K562 (cell line): ENCODE data around the gene MOB1A. TPM values are rescaled to one million over a fixed set of nuclear protein-coding genes. Genes with fewer than 3 reads are reported as not detected.
"Not testable (repeated sequence)": the region's sequence is repeated elsewhere in the genome, so short reads cannot be mapped to it uniquely, and the experiment has no call there.

Source experiments
- ATAC-seq: fragments of 200-7000 bp; cut with Tn5 transposase; 3 replicates; pipeline ENCODE4 v1.9.1; 2020; ENCODE audit warnings: moderate library complexity
- BruUV-seq: library from RNA; stranded (reverse); fragments of 400-500 nt; replicated peaks from 2 replicates; lab custom pipeline; 2021; lab: Mats Ljungman, UMichigan
- CTCF ChIA-PET: fragments of 300-600 bp; formaldehyde crosslinking; extraction: SDS; loops from one replicate; lab custom pipeline; 2021; ENCODE audit warnings: low intra/inter-chr PET ratio; lab: Yijun Ruan, JAX
- POLR2A ChIA-PET: fragments of 300-600, 350-650 bp; sonication (Branson Sonifier 250); formaldehyde crosslinking; extraction: SDS; loops from one replicate; lab custom pipeline; 2021; ENCODE audit warnings: antibody characterized with exemption, inconsistent platforms; lab: Yijun Ruan, JAX
- DNase-seq, 4 experiments: peaks; one replicate each; pipeline versions ENCODE4 v3.0.0 to v3.0.0-alpha.2; 2011 to 2018; ENCODE audit warnings: low spot score in 3 of 4, mixed read lengths in 3 of 4; ENCODE audit errors: extremely low read depth in 1 of 4
- FAIRE-seq: peaks from 2 replicates; lab custom pipeline; 2011; peaks lifted over from hg19 to GRCh38; lab: Jason Lieb, UNC
- H2AFZ ChIP-seq: 2 replicates; pipeline ENCODE4 v1.6.0; 2011; ENCODE audit warnings: low read depth, low read length, control low read depth, inconsistent platforms
- H3K27ac ChIP-seq: fragments of 200-600 bp; 3 replicates; pipeline ENCODE4 v1.8.0; 2011; ENCODE audit warnings: low read depth, mild to moderate bottlenecking, control low read depth, inconsistent platforms, low read length, moderate library complexity, mixed read lengths; ENCODE audit errors: extremely low read depth
- H3K27me3 ChIP-seq, 2 experiments: fragments of 300-600 bp in 1 of 2; 2 replicates in 1 of 2; 3 replicates in 1 of 2; pipeline versions ENCODE4 v1.6.0 to v1.8.0; 2011; ENCODE audit warnings: inconsistent platforms in 2 of 2, low read length in 2 of 2, mild to moderate bottlenecking in 1 of 2, mixed read lengths in 1 of 2, moderate library complexity in 1 of 2; ENCODE audit not compliant: control insufficient read depth in 2 of 2, insufficient read depth in 2 of 2
- H3K36me3 ChIP-seq: fragments of 300-600 bp; 3 replicates; pipeline ENCODE4 v1.8.0; 2011; ENCODE audit warnings: mild to moderate bottlenecking, low read length, inconsistent platforms; ENCODE audit not compliant: control insufficient read depth, insufficient read depth
- H3K4me1 ChIP-seq, 2 experiments: fragments of 200-600 bp in 1 of 2; replicated peaks in 1 of 2; 2 replicates in 1 of 2; 3 replicates in 1 of 2; pipeline versions ENCODE4 v1.5.1 to v1.8.0; 2011; ENCODE audit warnings: inconsistent platforms in 2 of 2, low read length in 2 of 2, mild to moderate bottlenecking in 1 of 2, mixed read lengths in 1 of 2, moderate library complexity in 1 of 2; ENCODE audit not compliant: control insufficient read depth in 2 of 2, insufficient read depth in 2 of 2
- H3K4me2 ChIP-seq: 2 replicates; pipeline ENCODE4 v1.6.1; 2011; ENCODE audit warnings: low read length, control low read depth, inconsistent platforms, mixed read lengths; ENCODE audit not compliant: insufficient read depth
- H3K4me3 ChIP-seq: fragments of 200-600 bp; sonication (generic), shearing (Covaris generic); 2 replicates; pipeline ENCODE4 v1.5.1; 2016; ENCODE audit warnings: control low read depth, inconsistent platforms
- H3K79me2 ChIP-seq: fragments of 200-600 bp; 3 replicates; pipeline ENCODE4 v1.8.0; 2011; ENCODE audit warnings: low read length, inconsistent platforms; ENCODE audit not compliant: control insufficient read depth, insufficient read depth
- H3K9ac ChIP-seq, 2 experiments: 2 replicates each; pipeline versions ENCODE4 v1.6.0 to v1.6.1; 2011; ENCODE audit warnings: low read depth in 2 of 2, low read length in 2 of 2, control low read depth in 1 of 2, inconsistent platforms in 1 of 2, mild to moderate bottlenecking in 1 of 2, mixed read lengths in 1 of 2; ENCODE audit not compliant: insufficient read depth in 1 of 2
- H3K9me1 ChIP-seq: one replicate; pipeline ENCODE4 v1.6.0; 2011; ENCODE audit warnings: inconsistent platforms, mild to moderate bottlenecking, low read length, moderate library complexity; ENCODE audit not compliant: control insufficient read depth, insufficient read depth
- H3K9me3 ChIP-seq: replicated peaks from 2 replicates; pipeline ENCODE4 v1.5.1; 2011; ENCODE audit warnings: low read depth, low read length, inconsistent platforms; ENCODE audit not compliant: control insufficient read depth, insufficient read depth
- H4K20me1 ChIP-seq: replicated peaks from 2 replicates; pipeline ENCODE4 v1.6.1; 2011; ENCODE audit warnings: low read length, inconsistent platforms, mixed read lengths; ENCODE audit not compliant: control insufficient read depth, insufficient read depth
- HDGF ChIP-seq: fragments of 450-650 bp; IDR thresholded peaks from 2 replicates; pipeline ENCODE4 v1.6.1; 2016
- ZNF134 ChIP-seq: fragments of 250-450 bp; sonication (Bioruptor Pico); conservative IDR thresholded peaks from 2 replicates; pipeline ENCODE4 v1.4.0; 2020
- ZZZ3 ChIP-seq: fragments of 450-650 bp; IDR thresholded peaks from 2 replicates; pipeline ENCODE4 v1.6.1; 2016; ENCODE audit warnings: antibody characterized with exemption, mild to moderate bottlenecking, moderate library complexity
- WGBS: fragments of 100-300 bp; shearing (Covaris generic); methylation state at CpG from one replicate; pipeline ENCODE4 v1.1.6; 2016; ENCODE audit warnings: low coverage, mixed read lengths; ENCODE audit not compliant: insufficient coverage; ENCODE audit errors: missing lambda C conversion rate; 5-methylcytosine and 5-hydroxymethylcytosine counted together
- in situ Hi-C: fragments of 300-500 bp; cut with MboI; formaldehyde crosslinking; loops from 4 replicates; pipeline ENCODE4 v1.15.0; 2018; ENCODE audit warnings: inconsistent platforms, mixed read lengths
- intact Hi-C: fragments of 100-400 bp; cut with micrococcal nuclease; formaldehyde crosslinking; loops from 2 replicates; pipeline ENCODE4 v1.14.2; 2022
- polyA plus RNA-seq, 8 experiments: library from polyadenylated mRNA; depleted of rRNA in 4 of 8; stranded (reverse) in 5 of 8; unstranded in 3 of 8; fragments of >200 nt; fragmentation: Nextera tagmentation in 2 of 8; fragmentation: Illumina TruSeq in 1 of 8; extraction: Ambion mirVana in 2 of 8; extraction: Trizol in 1 of 8; gene quantifications; 2 replicates each; pipeline versions ENCODE4 v1.2.1 to v1.2.3, GENCODE V29; 2011 to 2014; ENCODE audit warnings: inconsistent platforms in 1 of 8, missing spikeins in 1 of 8
- total RNA-seq, 7 experiments: library from RNA; depleted of rRNA in 6 of 7; stranded (reverse); fragments of >200 nt in 6 of 7; fragmentation: Illumina TruSeq in 2 of 7; extraction: Trizol in 2 of 7; gene quantifications; 2 replicates each; pipeline versions ENCODE4 v1.2.1 to v1.2.3, GENCODE V29; 2011 to 2021; ENCODE audit warnings: low replicate concordance in 1 of 7

MOB1A gene
- total and polyA plus RNA-seq, 9 of the 15 experiments (the other 6 are each of a cell fraction or from before 2014, with no cell fraction given), result 24.8 to 100 (median 60.2) TPM

DNA sequence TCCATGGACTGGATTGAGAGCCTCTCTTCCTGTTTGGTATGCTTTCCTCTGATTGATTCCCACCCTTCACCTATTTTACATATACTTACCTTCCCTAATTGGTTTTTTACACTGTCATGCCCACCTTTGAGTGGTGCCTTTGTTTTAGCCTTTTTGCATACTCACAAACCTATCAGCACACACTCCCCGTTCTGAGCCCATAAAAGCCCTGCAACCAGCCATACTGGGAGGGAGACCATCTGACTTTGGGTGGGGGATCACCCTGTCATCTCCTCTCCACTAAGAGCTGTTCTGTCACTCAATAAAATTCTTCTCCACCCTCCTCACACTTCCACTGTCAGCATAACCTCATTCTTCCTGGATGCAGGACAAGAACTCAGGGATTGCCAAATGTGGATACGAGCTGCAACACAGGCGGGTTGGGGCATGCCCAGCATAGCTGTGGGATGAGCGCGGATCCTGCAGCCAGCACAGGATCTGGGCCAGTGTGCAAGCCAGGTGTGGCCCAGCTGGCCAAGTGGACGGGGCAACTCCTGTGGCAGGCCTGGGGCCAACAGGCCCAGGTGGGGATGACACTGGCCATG lies 9.4 kb upstream of the MOB1A start:
- BruUV-seq, result no TSS peak
- peak overlapping the region; percentile 64; the same call in 1 of the 2 replicates for H2AFZ ChIP-seq
- H3K27ac ChIP-seq, result peak overlapping the region; percentile 19; the same call in 1 of the 3 replicates
- WGBS, result 76% methylated on average over 4 of the region's 6 CpGs
- ChIA-PET CTCF (no interaction called here), POLR2A (interaction anchor here (0.9 to 4.8 kb wide), 4 partner anchors 9 to 16 kb away, joined by 3 to 38 read pairs (median 5); partner anchors contain the start of genes MOB1A and MTHFD2)
- peak overlapping the region in 1 of 2 experiments; percentile 63; a peak in 2 of 4 replicates for H3K9ac ChIP-seq
- intact Hi-C loops (no loop called here), in situ Hi-C loops (no loop called here)
- no peak for DNase-seq
- H3K9me1 ChIP-seq, result no peaks in the 10 kb centered on the region
- H3K4me1 ChIP-seq, result peaks cover 11 to 16% of the 10 kb centered on the region in 2 experiments; a peak in 4 of 5 replicates
- no peak for FAIRE-seq
- no peaks in the 10 kb centered on the region for H4K20me1 ChIP-seq
- H3K27me3 ChIP-seq, result no peaks in the 10 kb centered on the region
- TF ChIP-seq ZNF134 (no peak), ZZZ3 (no peak), HDGF (peak; percentile 38; the same call in 1 of the 2 replicates)
- ATAC-seq, result no peak
- H3K9me3 ChIP-seq, result no peaks in the 10 kb centered on the region
- H3K4me2 ChIP-seq, result no peak overlapping the region
- no peak overlapping the region for H3K4me3 ChIP-seq
- H3K36me3 ChIP-seq, result no peaks in the 10 kb centered on the region
- H3K79me2 ChIP-seq, result no peaks in the 10 kb centered on the region

DNA sequence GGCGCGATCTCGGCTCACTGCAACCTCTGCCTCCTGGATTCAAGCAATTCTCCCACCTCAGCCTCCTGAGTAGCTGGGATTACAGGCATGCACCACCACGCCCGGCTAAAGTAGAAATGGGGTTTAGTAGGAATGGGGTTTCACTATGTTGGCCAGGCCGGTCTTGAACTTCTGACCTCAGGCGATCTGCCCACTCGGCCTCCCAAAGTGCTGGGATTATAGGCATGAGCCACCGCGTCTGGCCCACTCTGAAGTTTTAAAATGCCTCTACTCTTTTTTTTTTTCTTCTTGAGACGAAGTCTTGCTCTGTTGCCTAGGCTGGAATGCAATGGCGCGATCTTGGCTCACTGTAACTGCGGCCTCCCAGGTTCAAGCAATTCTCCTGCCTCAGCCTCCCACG lies 8.0 kb upstream of the MOB1A start:
- H3K27me3 ChIP-seq, H4K20me1 ChIP-seq, BruUV-seq, CTCF ChIA-PET, in situ Hi-C loops, H3K79me2 ChIP-seq, H3K9me3 ChIP-seq, ATAC-seq, FAIRE-seq, H3K9me1 ChIP-seq, H3K4me3 ChIP-seq, H3K36me3 ChIP-seq, DNase-seq: not testable (repeated sequence)
- peak overlapping the region; percentile 55 to 68; a peak in 3 of 4 replicates for H3K9ac ChIP-seq
- intact Hi-C loops, result loop anchor here (1.0 kb wide), 1 partner anchor 12 kb away; the partner anchor contains the start of gene MTHFD2
- POLR2A ChIA-PET, result interaction anchor here (1.3 to 4.8 kb wide), 2 partner anchors 11 to 19 kb away, joined by 4 to 38 read pairs; partner anchors contain the start of gene MTHFD2
- 94% methylated on average over 11 of the region's 15 CpGs for WGBS
- peak overlapping the region; percentile 96 for H2AFZ ChIP-seq
- peaks cover 16 to 20% of the 10 kb centered on the region in 2 experiments for H3K4me1 ChIP-seq
- peak overlapping the region; percentile 70; the same call in 1 of the 2 replicates for H3K4me2 ChIP-seq
- peak overlapping the region; percentile 87 for H3K27ac ChIP-seq
